LNCAP (cell line): ENCODE measurements around the gene BIN1.

Experiments
- CTCF ChIP-seq: fragments of 450-650 bp; IDR thresholded peaks from 2 replicates; pipeline ENCODE4 v1.5.1; 2017; ENCODE audit warnings: mild to moderate bottlenecking

BIN1 gene

GRCh38 chr2:127139766-127140165 is 32.8 kb upstream of the BIN1 start:
- no peak for TF ChIP-seq CTCF

GRCh38 chr2:127138281-127138680 is 31.3 kb upstream of the BIN1 start:
- TF ChIP-seq CTCF: no peak

- TF ChIP-seq CTCF: no peak
Observed at GRCh38 chr2:127137741-127138140, 30.8 kb upstream of the BIN1 start.

GRCh38 chr2:127137225-127137624 is 30.3 kb upstream of the BIN1 start:
- TF ChIP-seq CTCF: no peak

- TF ChIP-seq CTCF: no peak
Observed at GRCh38 chr2:127134833-127135830, 28.2 kb upstream of the BIN1 start.

GRCh38 chr2:127134235-127134634 is 27.3 kb upstream of the BIN1 start:
- no peak for TF ChIP-seq CTCF

- no peak for TF ChIP-seq CTCF
Observed at GRCh38 chr2:127133793-127134192, 26.8 kb upstream of the BIN1 start.
